Effector CD8-positive, alpha-beta T cell (primary cell): Measurements from ENCODE around the gene HSD17B14.
A peak's percentile ranks its signal among the peaks of the same experiment; 100 is the strongest.

Experiments
- DNase-seq: peaks from one replicate; lab custom pipeline; 2025; lab: John Stamatoyannopoulos, UW

HSD17B14 gene

GRCh38 chr19:48826606-48827020 is 9.7 kb downstream of the HSD17B14 start:
- no peak for DNase-seq

GRCh38 chr19:48822514-48822913 is 13.8 kb downstream of the HSD17B14 start:
- DNase-seq, result no peak

- no peak for DNase-seq
Observed at GRCh38 chr19:48821633-48822032, 14.7 kb downstream of the HSD17B14 start.

- no peak for DNase-seq
Observed at GRCh38 chr19:48819366-48819816, 16.9 kb downstream of the HSD17B14 start.

GRCh38 chr19:48818234-48818820 is 18.0 kb downstream of the HSD17B14 start:
- no peak for DNase-seq

GRCh38 chr19:48817585-48818124 is 18.6 kb downstream of the HSD17B14 start:
- no peak for DNase-seq

GRCh38 chr19:48815870-48816501 is 20.3 kb downstream of the HSD17B14 start:
- no peak for DNase-seq

- no peak for DNase-seq
Observed at GRCh38 chr19:48814895-48815294, 21.4 kb downstream of the HSD17B14 start.

GRCh38 chr19:48813123-48813913 is 23.0 kb downstream of the HSD17B14 start:
- no peak for DNase-seq

- DNase-seq, result peak; percentile 32
Observed at GRCh38 chr19:48812094-48812929, 24.0 kb downstream of the HSD17B14 start.

- DNase-seq, result no peak
Observed at GRCh38 chr19:48810151-48810550, 26.1 kb downstream of the HSD17B14 start.

GRCh38 chr19:48807590-48808308 is 28.5 kb downstream of the HSD17B14 start:
- no peak for DNase-seq

GRCh38 chr19:48806818-48807589 is 29.3 kb downstream of the HSD17B14 start:
- no peak for DNase-seq

- DNase-seq, result peak; percentile 12
Observed at GRCh38 chr19:48806518-48806817, 29.8 kb downstream of the HSD17B14 start.

- no peak for DNase-seq
Observed at GRCh38 chr19:48805452-48805851, 30.8 kb downstream of the HSD17B14 start.

GRCh38 chr19:48804496-48804895 is 31.8 kb downstream of the HSD17B14 start:
- no peak for DNase-seq

GRCh38 chr19:48802623-48803022 is 33.7 kb downstream of the HSD17B14 start:
- no peak for DNase-seq

GRCh38 chr19:48799358-48800300 is 36.7 kb downstream of the HSD17B14 start:
- DNase-seq, result no peak

GRCh38 chr19:48798937-48799336 is 37.4 kb downstream of the HSD17B14 start:
- no peak for DNase-seq
